Stimulated activated CD4-positive, alpha-beta T cell treated with anti-CD3 and anti-CD28 coated beads, Interleukin-12 subunit alpha, Interleukin-12 subunit beta, amount 100 ng/mL, for 4 hours (primary cell): ENCODE data around the gene CXCL9.
"Not testable (repeated sequence)": the region's sequence is repeated elsewhere in the genome, so short reads cannot be mapped to it uniquely, and the experiment has no call there.

Experiments used
- DNase-seq: peaks from one replicate; pipeline ENCODE4 v3.0.0-alpha.2; 2020

Gene CXCL9

GRCh38 chr4:76007089-76007862 lies at the start of gene CXCL9:
Gene CXCL9, minus strand, starts transcription at chr4:76007509. Its CDS starts 60 bp downstream, at chr4:76007449.
- DNase-seq, result no peak

GRCh38 chr4:76055421-76055820 lies 48.1 kb upstream of the CXCL9 start:
- no peak for DNase-seq

- no peak for DNase-seq
Observed at GRCh38 chr4:76055016-76055415, 47.7 kb upstream of the CXCL9 start.

- no peak for DNase-seq
Observed at GRCh38 chr4:76053730-76054129, 46.4 kb upstream of the CXCL9 start.

GRCh38 chr4:76050560-76051050 lies 43.3 kb upstream of the CXCL9 start:
- DNase-seq, result not testable (repeated sequence)

- not testable (repeated sequence) for DNase-seq
Observed at GRCh38 chr4:76049860-76050416, 42.6 kb upstream of the CXCL9 start.

GRCh38 chr4:76044686-76045085 lies 37.4 kb upstream of the CXCL9 start:
- DNase-seq, result not testable (repeated sequence)

- DNase-seq, result not testable (repeated sequence)
Observed at GRCh38 chr4:76043306-76043705, 36.0 kb upstream of the CXCL9 start.

GRCh38 chr4:76042241-76042998 lies 35.1 kb upstream of the CXCL9 start:
- not testable (repeated sequence) for DNase-seq

- no peak for DNase-seq
Observed at GRCh38 chr4:76036855-76037254, 29.5 kb upstream of the CXCL9 start.

GRCh38 chr4:76035799-76036380 lies 28.6 kb upstream of the CXCL9 start, which contains the start of gene CXCL11:
Gene CXCL11, minus strand, starts transcription at chr4:76036070. Its CDS starts 83 bp downstream, at chr4:76035987.
- DNase-seq, result no peak

GRCh38 chr4:76035141-76035540 lies 27.8 kb upstream of the CXCL9 start:
- no peak for DNase-seq

GRCh38 chr4:76029300-76029699 lies 22.0 kb upstream of the CXCL9 start:
- DNase-seq, result no peak

- no peak for DNase-seq
Observed at GRCh38 chr4:76028350-76028765, 21.0 kb upstream of the CXCL9 start.

- no peak for DNase-seq
Observed at GRCh38 chr4:76024065-76024464, 16.8 kb upstream of the CXCL9 start.

- DNase-seq, result no peak
Observed at GRCh38 chr4:76023389-76023788, 16.1 kb upstream of the CXCL9 start, which contains the start of gene CXCL10. Gene CXCL10, minus strand, starts transcription at chr4:76023497. Its CDS starts 66 bp downstream, at chr4:76023431.

GRCh38 chr4:76022677-76023076 lies 15.4 kb upstream of the CXCL9 start:
- DNase-seq, result no peak

- no peak for DNase-seq
Observed at GRCh38 chr4:76022031-76022430, 14.7 kb upstream of the CXCL9 start.

GRCh38 chr4:76017056-76017686 lies 9.9 kb upstream of the CXCL9 start:
- DNase-seq, result no peak

- no peak for DNase-seq
Observed at GRCh38 chr4:76016393-76016792, 9.1 kb upstream of the CXCL9 start.

GRCh38 chr4:76013540-76013939 lies 6.2 kb upstream of the CXCL9 start:
- DNase-seq, result no peak

- no peak for DNase-seq
Observed at GRCh38 chr4:76012388-76012801, 5.1 kb upstream of the CXCL9 start.
